Upper lobe of right lung (tissue), 1 donor: ENCODE data around the gene PRKCE. TPM values are rescaled to one million over a fixed set of nuclear protein-coding genes. Genes with fewer than 3 reads are reported as not detected.

Experiments used
- ATAC-seq: fragments of 200-7000 bp; cut with Tn5 transposase; one replicate; pipeline ENCODE4 v1.9.1; 2020; ENCODE audit warnings: mild to moderate bottlenecking, moderate library complexity
- DNase-seq: peaks from one replicate; pipeline ENCODE4 v3.0.0-alpha.2; 2020
- H3K27ac ChIP-seq: fragments of 200-600 bp; one replicate; pipeline ENCODE4 v1.8.0; 2022
- H3K27me3 ChIP-seq: fragments of 200-600 bp; one replicate; pipeline ENCODE4 v1.8.0; 2022; ENCODE audit warnings: mild to moderate bottlenecking
- H3K36me3 ChIP-seq: fragments of 200-600 bp; one replicate; pipeline ENCODE4 v1.8.0; 2022
- H3K4me1 ChIP-seq: fragments of 200-600 bp; one replicate; pipeline ENCODE4 v1.8.0; 2022
- H3K4me3 ChIP-seq: fragments of 200-600 bp; one replicate; pipeline ENCODE4 v1.8.0; 2022; ENCODE audit warnings: mild to moderate bottlenecking
- H3K9me3 ChIP-seq: fragments of 200-600 bp; one replicate; pipeline ENCODE4 v1.8.0; 2022
- CTCF ChIP-seq: fragments of 200-600 bp; IDR thresholded peaks from one replicate; pipeline ENCODE4 v1.8.0; 2022; ENCODE audit warnings: antibody characterized with exemption
- intact Hi-C: fragments of 100-400 bp; cut with DNase I; formaldehyde crosslinking; loops from one replicate; pipeline ENCODE4 v1.11.0; 2022
- total RNA-seq: library from RNA; stranded (reverse); fragmentation: NEBNext Ultra II Directional; extraction: Animal tissue kit (Norgen Biotek cat#: 25700); gene quantifications from one replicate; pipeline ENCODE4 v1.2.1, GENCODE V29; 2021
- donor health status: DM: no; HTN: yes; CAD: no; lungs with severe emphysema.

PRKCE gene
- total RNA-seq, 1 donor from 2014 or later, result 65.6 TPM

GRCh38 chr2:46123013-46123412 is 471.5 kb downstream of the PRKCE start:
- no peaks in the 10 kb centered on the region for H3K27me3 ChIP-seq
- ATAC-seq, result no peak
- intact Hi-C loops, result no loop called here
- H3K9me3 ChIP-seq, result no peaks in the 10 kb centered on the region
- no peak for TF ChIP-seq CTCF
- no peak overlapping the region for H3K4me3 ChIP-seq
- H3K27ac ChIP-seq, result no peak overlapping the region
- no peaks in the 10 kb centered on the region for H3K36me3 ChIP-seq
- DNase-seq, result no peak
- H3K4me1 ChIP-seq, result peaks cover 21% of the 10 kb centered on the region

- TF ChIP-seq CTCF, result no peak
- no peak overlapping the region for H3K4me3 ChIP-seq
- DNase-seq, result no peak
- no peaks in the 10 kb centered on the region for H3K27me3 ChIP-seq
- H3K27ac ChIP-seq, result no peak overlapping the region
- intact Hi-C loops, result no loop called here
- no peaks in the 10 kb centered on the region for H3K9me3 ChIP-seq
- H3K4me1 ChIP-seq, result no peaks in the 10 kb centered on the region
- no peaks in the 10 kb centered on the region for H3K36me3 ChIP-seq
- no peak for ATAC-seq
Measured at GRCh38 chr2:46125798-46126197, 474.3 kb downstream of the PRKCE start.

- Histone ChIP-seq H3K27ac (no peak overlapping the region), H3K4me1 (no peaks in the 10 kb centered on the region), H3K9me3 (no peaks in the 10 kb centered on the region), H3K4me3 (no peak overlapping the region), H3K36me3 (no peaks in the 10 kb centered on the region), H3K27me3 (no peaks in the 10 kb centered on the region)
- DNase-seq (no peak), ATAC-seq (no peak)
- intact Hi-C loops, result no loop called here
- TF ChIP-seq CTCF, result no peak
Measured at GRCh38 chr2:46126571-46126970, 475.1 kb downstream of the PRKCE start.

GRCh38 chr2:46127176-46127575 is 475.7 kb downstream of the PRKCE start:
- intact Hi-C loops, result no loop called here
- no peaks in the 10 kb centered on the region for H3K4me1 ChIP-seq
- no peaks in the 10 kb centered on the region for H3K36me3 ChIP-seq

GRCh38 chr2:46130511-46130910 is 479.0 kb downstream of the PRKCE start:
- no peak for TF ChIP-seq CTCF
- Histone ChIP-seq H3K4me1 (peaks cover 5% of the 10 kb centered on the region), H3K36me3 (no peaks in the 10 kb centered on the region), H3K9me3 (no peaks in the 10 kb centered on the region), H3K27me3 (no peaks in the 10 kb centered on the region), H3K27ac (no peak overlapping the region), H3K4me3 (no peak overlapping the region)
- ATAC-seq (no peak), DNase-seq (no peak)
- intact Hi-C loops, result no loop called here

More at GRCh38 chr2:46127176-46127575, 475.7 kb downstream of the PRKCE start:
- no peak overlapping the region for H3K4me3 ChIP-seq
- H3K27ac ChIP-seq, result no peak overlapping the region
- no peaks in the 10 kb centered on the region for H3K27me3 ChIP-seq
- ATAC-seq (no peak), DNase-seq (no peak)
- H3K9me3 ChIP-seq, result no peaks in the 10 kb centered on the region
- TF ChIP-seq CTCF, result no peak

GRCh38 chr2:46132996-46133395 is 481.5 kb downstream of the PRKCE start:
- no peak overlapping the region for H3K4me3 ChIP-seq
- no peaks in the 10 kb centered on the region for H3K27me3 ChIP-seq
- no peak for ATAC-seq
- no peaks in the 10 kb centered on the region for H3K36me3 ChIP-seq
- DNase-seq, result no peak
- intact Hi-C loops, result no loop called here
- no peak for TF ChIP-seq CTCF
- H3K9me3 ChIP-seq, result no peaks in the 10 kb centered on the region
- no peak overlapping the region for H3K27ac ChIP-seq
- peaks cover 20% of the 10 kb centered on the region for H3K4me1 ChIP-seq
